ENCODE results near the gene RFC3. TPM values are rescaled to one million over a fixed set of nuclear protein-coding genes. Genes with fewer than 3 reads are reported as not detected.

The RFC3 gene
- total RNA-seq, 5 donors from 2014 or later (not counting 1 experiment from before 2014, with no cell fraction given), result 5.7 to 8.7 (median 6.1) TPM

- H3K4me3 Mint-ChIP-seq, result no peak overlapping the region
- ATAC-seq (replicated peaks in 1 of 4), result no peak
- H3K9me3 ChIP-seq, result no peaks in the 10 kb centered on the region
- no peak for DNase-seq
- no peaks in the 10 kb centered on the region for H3K4me1 ChIP-seq (ENCODE audit: control insufficient read depth in 1 of 2, extremely low read depth in 1 of 2, insufficient read depth in 2 of 2, low read length in 2 of 2)
- POLR2A ChIA-PET, result no interaction called here
- H3K9me3 Mint-ChIP-seq, result peaks cover 0 to 8% (median 0%) of the 10 kb centered on the region in 3 donors
- CTCF ChIA-PET, result no interaction called here
- no peaks in the 10 kb centered on the region for H3K36me3 ChIP-seq (ENCODE audit: control insufficient read depth in 2 of 2, extremely low read depth in 1 of 2, insufficient read depth in 1 of 2, low read length in 1 of 2)
- H3K27ac Mint-ChIP-seq, result no peak overlapping the region
- peaks cover 25% of the 10 kb centered on the region for H3K36me3 Mint-ChIP-seq
- WGBS (ENCODE audit: insufficient coverage), result 89% methylated on average over 6 of the region's 11 CpGs
- no peak overlapping the region for H3K4me3 ChIP-seq (ENCODE audit: control insufficient read depth in 1 of 2, extremely low read depth in 1 of 2, low read length in 1 of 2)
- H3K4me1 Mint-ChIP-seq, result no peaks in the 10 kb centered on the region
- H3K27ac ChIP-seq (ENCODE audit: low read length), result no peak overlapping the region
- H3K27me3 Mint-ChIP-seq, result no peaks in the 10 kb centered on the region
- no peaks in the 10 kb centered on the region for H3K27me3 ChIP-seq (replicated peaks in 1 of 2; ENCODE audit: control insufficient read depth in 2 of 2, extremely low read depth in 1 of 2, insufficient read depth in 2 of 2, low read length in 1 of 2)
Measured at GRCh38 chr13:33884531-33885220, 66.7 kb downstream of the RFC3 start.

Data from T-cell (primary cell).